MCF 10A (cell line): ENCODE results near the gene RPL10A. TPM values are rescaled to one million over a fixed set of nuclear protein-coding genes. Genes with fewer than 3 reads are reported as not detected.

Experiments used
- BruUV-seq: library from RNA; stranded (reverse); fragments of 400-500 nt; replicated peaks from 2 replicates; lab custom pipeline; 2021; lab: Mats Ljungman, UMichigan
- CTCF ChIA-PET: fragments of 300-600 bp; sonication (Branson Sonifier 250); formaldehyde crosslinking; extraction: SDS; loops from one replicate; lab custom pipeline; 2021; ENCODE audit warnings: antibody characterized with exemption, inconsistent platforms; lab: Yijun Ruan, JAX
- POLR2A ChIA-PET: fragments of 300-600, 350-650 bp; sonication (Branson Sonifier 250); formaldehyde crosslinking; extraction: SDS; loops from one replicate; lab custom pipeline; 2020; ENCODE audit warnings: antibody characterized with exemption, inconsistent platforms; lab: Yijun Ruan, JAX
- DNase-seq: peaks from one replicate; pipeline ENCODE4 v3.0.0-alpha.2; 2018; ENCODE audit not compliant: unreplicated experiment
- H3K27ac Mint-ChIP-seq: one replicate; pipeline ENCODE4 v1.8.0; 2022; ENCODE audit warnings: mild to moderate bottlenecking, low read depth, mixed read lengths; ENCODE audit not compliant: unreplicated experiment
- H3K27me3 Mint-ChIP-seq: one replicate; pipeline ENCODE4 v1.8.0; 2022; ENCODE audit warnings: mixed read lengths; ENCODE audit not compliant: insufficient read depth, unreplicated experiment
- H3K36me3 Mint-ChIP-seq: one replicate; pipeline ENCODE4 v1.8.0; 2022; ENCODE audit warnings: mild to moderate bottlenecking, moderate library complexity, mixed read lengths; ENCODE audit not compliant: insufficient read depth, unreplicated experiment
- H3K4me1 Mint-ChIP-seq: one replicate; pipeline ENCODE4 v1.8.0; 2022; ENCODE audit warnings: mixed read lengths; ENCODE audit not compliant: insufficient read depth, unreplicated experiment
- H3K4me3 Mint-ChIP-seq: one replicate; pipeline ENCODE4 v1.8.0; 2022; ENCODE audit warnings: mild to moderate bottlenecking, moderate library complexity, mixed read lengths; ENCODE audit not compliant: unreplicated experiment
- H3K9me3 Mint-ChIP-seq: one replicate; pipeline ENCODE4 v1.8.0; 2022; ENCODE audit warnings: mixed read lengths; ENCODE audit not compliant: unreplicated experiment
- intact Hi-C: fragments of 100-400 bp; cut with micrococcal nuclease; formaldehyde crosslinking; loops from 2 replicates; pipeline ENCODE4 v1.14.1; 2022
- total RNA-seq: library from RNA; stranded (reverse); gene quantifications from 2 replicates; pipeline ENCODE4 v1.2.3, GENCODE V29; 2022
- TF ChIP-seq, protein P1 (sequence below): fragments of 200-600 bp; IDR thresholded peaks from one replicate; pipeline ENCODE4 v1.8.0; 2022; ENCODE audit warnings: antibody characterized with exemption, mild to moderate bottlenecking; ENCODE audit not compliant: unreplicated experiment

Gene RPL10A
- total RNA-seq, 1 experiment from 2014 or later: 2,403 TPM

- ChIA-PET CTCF (no interaction called here), POLR2A (no interaction called here)
- Mint-ChIP-seq H3K4me3 (no peak overlapping the region), H3K9me3 (no peaks in the 10 kb centered on the region), H3K36me3 (no peaks in the 10 kb centered on the region), H3K27ac (no peak overlapping the region), H3K27me3 (no peaks in the 10 kb centered on the region), H3K4me1 (peaks cover 22% of the 10 kb centered on the region)
- TF ChIP-seq, protein P1, sequence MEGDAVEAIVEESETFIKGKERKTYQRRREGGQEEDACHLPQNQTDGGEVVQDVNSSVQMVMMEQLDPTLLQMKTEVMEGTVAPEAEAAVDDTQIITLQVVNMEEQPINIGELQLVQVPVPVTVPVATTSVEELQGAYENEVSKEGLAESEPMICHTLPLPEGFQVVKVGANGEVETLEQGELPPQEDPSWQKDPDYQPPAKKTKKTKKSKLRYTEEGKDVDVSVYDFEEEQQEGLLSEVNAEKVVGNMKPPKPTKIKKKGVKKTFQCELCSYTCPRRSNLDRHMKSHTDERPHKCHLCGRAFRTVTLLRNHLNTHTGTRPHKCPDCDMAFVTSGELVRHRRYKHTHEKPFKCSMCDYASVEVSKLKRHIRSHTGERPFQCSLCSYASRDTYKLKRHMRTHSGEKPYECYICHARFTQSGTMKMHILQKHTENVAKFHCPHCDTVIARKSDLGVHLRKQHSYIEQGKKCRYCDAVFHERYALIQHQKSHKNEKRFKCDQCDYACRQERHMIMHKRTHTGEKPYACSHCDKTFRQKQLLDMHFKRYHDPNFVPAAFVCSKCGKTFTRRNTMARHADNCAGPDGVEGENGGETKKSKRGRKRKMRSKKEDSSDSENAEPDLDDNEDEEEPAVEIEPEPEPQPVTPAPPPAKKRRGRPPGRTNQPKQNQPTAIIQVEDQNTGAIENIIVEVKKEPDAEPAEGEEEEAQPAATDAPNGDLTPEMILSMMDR: no peak
- intact Hi-C loops: no loop called here
- no peak for DNase-seq
- BruUV-seq: no TSS peak
These were observed 25.2 kb downstream of the RPL10A start for GRCh38 chr6:35493307-35493983.

DNA sequence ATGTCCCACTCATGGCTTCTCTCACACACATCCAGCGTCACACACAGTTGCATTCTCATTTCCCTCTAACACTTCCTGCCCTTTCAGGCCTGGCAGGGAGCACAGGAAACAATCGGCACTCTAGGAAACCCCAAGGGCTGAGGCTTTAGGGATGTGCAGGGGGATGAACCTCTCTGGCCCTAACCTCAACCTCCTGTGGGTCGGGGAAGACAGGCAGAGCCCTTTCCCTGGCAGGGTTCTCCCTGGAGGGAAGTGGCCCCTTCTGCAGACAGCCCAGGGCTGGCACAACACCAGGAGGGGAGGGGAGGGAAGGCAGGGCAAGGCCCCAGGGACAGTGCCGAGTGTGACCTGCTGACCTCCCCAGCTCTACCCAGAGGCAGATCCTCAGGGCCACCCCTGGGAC is 26.0 kb downstream of the RPL10A start:
- ChIA-PET POLR2A (interaction anchor here (0.8 to 4.7 kb wide), 2 partner anchors 24 to 107 kb away, joined by 6 to 45 read pairs; partner anchors contain the start of gene RPL10A), CTCF (no interaction called here)
- intact Hi-C loops: no loop called here
- peaks cover 26% of the 10 kb centered on the region for H3K4me1 Mint-ChIP-seq
- no TSS peak for BruUV-seq
- H3K36me3 Mint-ChIP-seq: no peaks in the 10 kb centered on the region
- no peaks in the 10 kb centered on the region for H3K9me3 Mint-ChIP-seq
- H3K4me3 Mint-ChIP-seq: no peak overlapping the region
- no peak for DNase-seq
- no peaks in the 10 kb centered on the region for H3K27me3 Mint-ChIP-seq
- H3K27ac Mint-ChIP-seq: no peak overlapping the region
- TF ChIP-seq, protein P1: no peak

DNA sequence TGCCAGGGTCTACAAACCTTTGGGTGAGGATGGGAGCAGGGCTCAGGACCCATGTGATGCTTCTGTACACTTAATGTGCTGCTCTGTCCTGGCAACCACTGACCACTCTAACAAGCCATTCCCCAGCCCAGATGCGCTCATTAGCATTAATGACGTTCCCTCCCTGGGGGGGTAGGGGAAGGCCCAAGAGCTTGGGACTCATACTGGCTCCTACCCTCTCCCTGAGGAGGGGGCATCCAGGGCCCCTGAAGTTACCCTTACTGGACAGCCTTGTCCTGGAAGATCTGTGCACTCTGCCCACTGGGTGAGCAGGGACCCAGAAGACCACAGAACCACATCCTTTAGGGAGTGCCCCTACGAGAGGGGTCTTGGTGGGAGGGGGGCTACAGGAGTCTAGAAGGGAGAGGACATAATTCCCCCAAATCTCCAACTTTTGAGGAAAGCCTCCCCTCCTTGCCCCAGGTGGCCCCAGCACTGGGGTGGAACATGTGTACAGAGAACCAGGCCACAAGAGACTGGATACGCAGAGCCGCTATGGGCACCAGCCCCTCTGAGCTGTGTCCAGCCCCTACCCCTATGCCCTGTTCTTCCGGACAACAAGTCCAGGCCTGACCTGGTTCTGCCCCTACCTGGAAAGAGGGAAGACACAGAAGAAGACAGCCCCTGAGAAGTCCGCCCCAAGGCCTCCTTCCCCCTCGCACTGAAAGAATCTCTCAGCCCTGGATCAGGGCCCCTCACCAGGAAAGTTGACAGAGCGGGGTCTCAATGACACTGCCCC is 27.2 kb downstream of the RPL10A start:
- TF ChIP-seq, protein P1: no peak
- ChIA-PET CTCF (interaction anchor here (0.7 kb wide), 1 partner anchor 909 kb away, joined by 3 read pairs; no protein-coding TSS in a partner anchor), POLR2A (interaction anchor here (0.5 to 4.7 kb wide), 10 partner anchors 9 to 534 kb away, joined by 3 to 45 read pairs (median 4); partner anchors contain the start of gene RPL10A)
- BruUV-seq: TSS peak; percentile 32
- no peak overlapping the region for H3K27ac Mint-ChIP-seq
- H3K27me3 Mint-ChIP-seq: no peaks in the 10 kb centered on the region
- H3K4me1 Mint-ChIP-seq: peaks cover 26% of the 10 kb centered on the region
- intact Hi-C loops: no loop called here
- H3K4me3 Mint-ChIP-seq: peak overlapping the region; percentile 73
- H3K36me3 Mint-ChIP-seq: no peaks in the 10 kb centered on the region
- DNase-seq: no peak
- H3K9me3 Mint-ChIP-seq: no peaks in the 10 kb centered on the region
